Activated CD8-positive, alpha-beta memory T cell treated with anti-CD3 and anti-CD28 coated beads for 48 hours (primary cell): ENCODE results near the gene HIPK2.

ENCODE experiments used
- DNase-seq, 3 experiments: peaks; one replicate each; pipeline ENCODE4 v3.0.0-alpha.2; 2020; ENCODE audit warnings: low read depth in 2 of 3, low spot score in 2 of 3

Gene HIPK2

DNA sequence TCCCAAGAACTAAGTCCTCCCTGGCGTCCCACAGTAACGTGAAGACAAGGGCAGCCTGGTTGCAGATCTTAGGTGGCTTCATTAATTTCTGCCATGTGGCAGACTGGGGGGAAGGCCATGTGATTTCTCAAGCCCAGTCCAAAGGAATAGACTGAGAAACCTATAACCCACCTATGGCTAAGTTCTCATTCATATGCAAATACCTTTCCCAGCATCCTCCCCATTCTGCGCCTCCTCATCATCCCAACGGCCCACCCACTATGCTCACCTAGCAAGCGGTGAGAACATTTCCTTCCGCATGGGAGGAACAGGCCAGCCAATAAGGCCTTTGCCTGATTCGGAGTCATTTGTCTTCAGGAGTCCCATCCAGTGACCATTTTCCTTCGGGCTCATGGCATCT lies 262.5 kb downstream of the HIPK2 start:
- no peak for DNase-seq
